HEK293 (cell line): ENCODE measurements around the gene CCDC12.

Experiments
- ZNF416 ChIP-seq: fragments of 450-650 bp; formaldehyde crosslinking; IDR thresholded peaks from 2 replicates; pipeline ENCODE4 v1.5.1; 2016; ENCODE audit warnings: missing biosample characterization, missing genetic modification characterization
- TF ChIP-seq, protein P1 (sequence below): fragments of 450-650 bp; formaldehyde crosslinking; IDR thresholded peaks from 2 replicates; pipeline ENCODE4 v1.5.1; 2016; ENCODE audit warnings: missing biosample characterization, missing genetic modification characterization
- TF ChIP-seq, protein P2 (sequence below): fragments of 450-650 bp; IDR thresholded peaks from 2 replicates; pipeline ENCODE4 v1.5.1; 2018; ENCODE audit warnings: missing biosample characterization, mild to moderate bottlenecking, missing genetic modification characterization

DNA sequence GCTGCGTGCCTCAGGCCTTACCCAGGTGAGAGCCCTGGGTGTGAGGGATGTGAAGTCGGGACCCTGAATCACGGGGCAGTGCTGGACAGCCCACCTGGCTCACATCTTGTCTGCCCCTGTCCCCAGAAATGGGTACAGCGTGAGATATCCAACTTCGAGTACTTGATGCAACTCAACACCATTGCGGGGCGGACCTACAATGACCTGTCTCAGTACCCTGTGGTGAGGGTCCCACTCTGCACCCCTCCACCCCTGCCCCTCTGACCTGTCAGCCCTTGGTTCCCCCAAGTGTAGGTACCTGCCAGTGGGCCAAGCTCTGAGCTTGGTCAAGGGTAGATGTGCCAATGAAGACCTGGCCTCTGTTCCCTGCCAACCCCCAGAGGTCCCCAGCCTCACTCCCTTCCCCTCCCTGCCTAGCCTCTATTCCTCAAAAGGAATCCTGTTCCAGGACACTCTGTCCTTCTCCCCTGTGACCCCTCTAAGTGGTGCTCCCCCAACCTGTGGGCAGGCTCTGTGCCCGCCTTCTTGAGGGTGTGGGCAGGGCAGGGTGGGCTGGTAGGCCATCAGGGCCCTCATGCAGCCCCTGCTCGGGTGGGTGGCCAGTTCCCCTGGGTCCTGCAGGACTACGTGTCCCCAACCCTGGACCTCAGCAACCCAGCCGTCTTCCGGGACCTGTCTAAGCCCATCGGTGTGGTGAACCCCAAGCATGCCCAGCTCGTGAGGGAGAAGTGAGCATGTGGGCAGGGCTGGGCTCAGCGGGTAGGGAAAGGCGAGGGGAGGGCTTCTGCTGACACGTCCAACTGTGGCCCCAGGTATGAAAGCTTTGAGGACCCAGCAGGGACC lies 28.0 kb upstream of the CCDC12 start:
- TF ChIP-seq ZNF416: no peak
- TF ChIP-seq, protein P1, sequence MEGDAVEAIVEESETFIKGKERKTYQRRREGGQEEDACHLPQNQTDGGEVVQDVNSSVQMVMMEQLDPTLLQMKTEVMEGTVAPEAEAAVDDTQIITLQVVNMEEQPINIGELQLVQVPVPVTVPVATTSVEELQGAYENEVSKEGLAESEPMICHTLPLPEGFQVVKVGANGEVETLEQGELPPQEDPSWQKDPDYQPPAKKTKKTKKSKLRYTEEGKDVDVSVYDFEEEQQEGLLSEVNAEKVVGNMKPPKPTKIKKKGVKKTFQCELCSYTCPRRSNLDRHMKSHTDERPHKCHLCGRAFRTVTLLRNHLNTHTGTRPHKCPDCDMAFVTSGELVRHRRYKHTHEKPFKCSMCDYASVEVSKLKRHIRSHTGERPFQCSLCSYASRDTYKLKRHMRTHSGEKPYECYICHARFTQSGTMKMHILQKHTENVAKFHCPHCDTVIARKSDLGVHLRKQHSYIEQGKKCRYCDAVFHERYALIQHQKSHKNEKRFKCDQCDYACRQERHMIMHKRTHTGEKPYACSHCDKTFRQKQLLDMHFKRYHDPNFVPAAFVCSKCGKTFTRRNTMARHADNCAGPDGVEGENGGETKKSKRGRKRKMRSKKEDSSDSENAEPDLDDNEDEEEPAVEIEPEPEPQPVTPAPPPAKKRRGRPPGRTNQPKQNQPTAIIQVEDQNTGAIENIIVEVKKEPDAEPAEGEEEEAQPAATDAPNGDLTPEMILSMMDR (tag by site-specific recombination): no peak
- TF ChIP-seq, protein P2, sequence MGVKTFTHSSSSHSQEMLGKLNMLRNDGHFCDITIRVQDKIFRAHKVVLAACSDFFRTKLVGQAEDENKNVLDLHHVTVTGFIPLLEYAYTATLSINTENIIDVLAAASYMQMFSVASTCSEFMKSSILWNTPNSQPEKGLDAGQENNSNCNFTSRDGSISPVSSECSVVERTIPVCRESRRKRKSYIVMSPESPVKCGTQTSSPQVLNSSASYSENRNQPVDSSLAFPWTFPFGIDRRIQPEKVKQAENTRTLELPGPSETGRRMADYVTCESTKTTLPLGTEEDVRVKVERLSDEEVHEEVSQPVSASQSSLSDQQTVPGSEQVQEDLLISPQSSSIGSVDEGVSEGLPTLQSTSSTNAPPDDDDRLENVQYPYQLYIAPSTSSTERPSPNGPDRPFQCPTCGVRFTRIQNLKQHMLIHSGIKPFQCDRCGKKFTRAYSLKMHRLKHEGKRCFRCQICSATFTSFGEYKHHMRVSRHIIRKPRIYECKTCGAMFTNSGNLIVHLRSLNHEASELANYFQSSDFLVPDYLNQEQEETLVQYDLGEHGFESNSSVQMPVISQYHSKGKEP (tag by site-specific recombination): no peak
